ENCODE data around the gene LYPLAL1.
A peak's percentile ranks its signal among the peaks of the same experiment; 100 is the strongest.

The LYPLAL1 gene

DNA sequence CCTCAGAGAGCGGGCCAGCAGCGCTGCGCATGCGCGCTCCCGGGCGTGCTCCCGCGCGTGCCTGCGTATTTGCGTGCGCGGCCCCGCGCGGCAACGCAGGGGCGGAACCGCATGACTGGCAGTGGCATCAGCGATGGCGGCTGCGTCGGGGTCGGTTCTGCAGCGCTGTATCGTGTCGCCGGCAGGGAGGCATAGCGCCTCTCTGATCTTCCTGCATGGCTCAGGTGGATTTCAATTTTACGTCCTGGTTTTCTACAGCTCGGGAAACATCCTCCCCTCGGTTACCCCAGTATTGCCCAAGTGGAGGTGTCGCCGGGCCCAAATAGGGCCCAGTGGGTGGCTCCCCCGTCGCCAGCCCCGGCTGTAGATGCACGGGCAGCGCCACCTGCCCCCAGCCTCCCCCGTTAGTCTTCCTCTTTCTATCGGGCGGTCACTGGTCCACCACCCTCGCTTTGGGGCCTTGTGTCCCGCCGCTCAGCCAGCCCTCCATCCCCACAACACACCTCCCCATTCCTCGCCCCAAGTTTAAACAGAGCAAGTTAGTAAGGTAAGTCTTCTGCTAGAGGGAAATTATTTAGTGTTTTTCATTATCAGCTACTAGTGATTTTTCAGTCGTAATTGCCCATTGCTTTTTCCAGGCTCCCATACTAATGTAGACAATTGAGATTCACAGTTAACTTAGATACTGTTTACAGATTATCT, at the start of gene LYPLAL1:
Gene LYPLAL1, plus strand, starts transcription at position 121 of the 702 bp plus-strand sequence. Its CDS starts 13 bp downstream, at position 134.
- peak; percentile 82 for DNase-seq

DNA sequence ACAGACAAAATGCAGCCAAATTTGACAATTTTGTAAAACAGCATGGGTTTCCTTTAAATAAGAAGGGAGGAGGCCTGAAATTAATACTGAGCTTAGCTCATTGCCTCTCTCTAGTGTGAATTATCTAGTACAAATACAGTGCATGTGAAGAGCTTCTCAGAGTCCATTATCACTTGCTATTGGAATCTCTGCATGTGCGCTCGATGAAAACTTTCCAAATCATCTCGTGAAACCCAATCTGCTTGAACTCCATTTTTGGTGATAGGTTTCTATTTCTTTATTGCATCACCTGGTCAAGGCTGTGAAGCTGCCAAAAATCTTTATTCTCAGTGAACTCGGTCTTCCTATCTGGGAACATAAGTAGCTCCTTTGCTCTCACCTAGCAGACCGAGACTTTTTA, 49.5 kb upstream of the LYPLAL1 start:
- DNase-seq, result no peak

DNA sequence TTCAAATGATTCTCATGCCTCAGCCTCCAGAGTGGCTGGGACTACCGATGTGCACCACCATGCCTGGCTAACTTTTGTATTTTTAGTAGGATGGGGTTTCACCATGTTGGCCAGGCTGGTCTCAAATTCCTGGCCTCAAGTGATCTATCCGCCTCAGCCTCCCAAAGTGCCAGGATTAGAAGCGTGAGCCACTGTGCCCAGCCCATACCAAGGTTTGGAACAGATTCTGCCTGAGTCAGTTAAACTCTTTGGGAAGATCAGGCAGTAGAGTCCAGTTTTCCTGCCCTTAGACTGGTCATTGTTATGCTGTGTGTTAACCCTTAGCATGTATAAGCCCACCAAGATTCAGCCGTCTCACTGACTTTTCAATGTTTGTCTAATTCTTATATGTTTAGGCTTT, 48.3 kb upstream of the LYPLAL1 start:
- DNase-seq, result no peak

DNA sequence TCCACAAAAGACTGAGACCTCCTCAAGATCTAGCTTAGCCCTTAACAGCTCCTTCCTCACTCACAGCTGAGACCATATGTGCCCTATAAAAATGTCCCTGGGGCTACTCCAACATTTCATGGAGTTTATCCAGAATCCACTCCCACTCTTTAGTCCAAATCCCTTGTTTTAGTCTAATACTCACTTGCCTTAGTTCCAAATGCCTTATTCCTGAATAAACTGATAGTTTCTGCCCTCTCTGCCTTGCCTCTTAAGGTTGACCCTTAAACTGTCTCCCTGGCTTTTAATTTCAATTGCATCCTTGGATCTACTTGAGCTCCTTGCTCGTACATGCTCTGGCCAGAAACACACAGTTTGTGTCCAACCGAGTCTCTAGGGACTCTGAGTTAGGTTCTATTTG, 47.3 kb upstream of the LYPLAL1 start:
- DNase-seq, result no peak

DNA sequence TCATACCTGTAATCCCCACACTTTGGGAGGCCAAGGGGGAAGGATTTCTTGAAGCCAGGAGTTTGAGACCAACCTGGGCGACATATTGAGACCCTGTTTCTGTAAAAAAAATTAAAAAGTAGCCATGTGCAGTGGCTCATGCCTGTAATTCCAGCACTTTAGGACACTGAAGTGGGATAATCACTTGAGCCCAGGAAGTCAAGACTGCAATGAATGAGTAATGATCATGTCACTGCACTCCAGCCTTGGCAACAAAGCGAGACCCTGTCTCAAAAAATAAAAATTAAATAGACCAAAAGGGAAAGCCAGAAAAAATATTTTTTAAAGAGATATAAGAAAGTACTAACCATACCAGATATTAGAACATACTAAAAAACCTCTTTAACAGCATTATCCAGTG, 44.7 kb upstream of the LYPLAL1 start:
- no peak for DNase-seq

DNA sequence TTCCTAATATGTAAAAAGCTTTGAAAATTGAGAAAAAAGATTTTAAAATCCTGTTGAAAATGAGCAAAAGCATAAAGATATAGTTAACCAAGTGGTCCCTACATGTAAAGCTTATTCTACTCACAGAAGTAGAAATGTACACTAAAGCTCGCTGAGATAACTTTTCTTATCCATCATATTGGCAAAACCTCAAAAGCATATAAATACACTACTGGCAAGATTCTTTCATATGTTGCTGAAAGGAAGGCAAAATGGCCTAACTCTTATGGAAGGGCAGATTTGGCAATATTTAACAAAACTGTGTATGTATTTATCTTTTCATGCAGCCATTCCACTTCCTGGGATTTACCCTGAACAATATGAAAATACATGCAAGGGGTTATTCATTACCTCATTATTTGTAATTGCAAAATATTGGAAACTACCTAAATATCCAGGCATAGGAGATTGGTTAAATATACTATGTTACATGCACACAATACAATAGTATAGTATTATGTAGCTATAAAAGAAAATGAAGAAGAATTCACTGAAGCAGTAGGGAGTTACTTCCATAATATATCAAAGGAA, 43.2 kb upstream of the LYPLAL1 start:
- DNase-seq, result no peak

DNA sequence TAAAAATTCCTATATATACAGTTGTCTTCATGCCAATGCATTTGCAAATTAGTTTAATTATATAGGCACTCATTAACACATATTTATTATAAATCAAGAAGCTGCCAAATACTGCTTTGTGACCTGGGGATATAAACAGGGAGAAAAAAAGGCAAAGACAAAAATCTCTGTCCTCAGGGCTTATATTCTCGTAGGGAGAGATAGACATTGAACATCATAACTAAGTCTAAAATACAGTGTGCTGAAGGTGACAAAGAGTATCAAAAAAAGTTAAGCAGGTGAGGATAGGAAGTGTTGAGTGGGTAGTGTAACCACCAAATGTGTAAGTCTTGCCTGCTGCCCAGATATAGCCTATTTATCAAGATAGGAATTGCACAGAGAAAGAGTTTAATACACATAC, 40.7 kb upstream of the LYPLAL1 start:
- no peak for DNase-seq

DNA sequence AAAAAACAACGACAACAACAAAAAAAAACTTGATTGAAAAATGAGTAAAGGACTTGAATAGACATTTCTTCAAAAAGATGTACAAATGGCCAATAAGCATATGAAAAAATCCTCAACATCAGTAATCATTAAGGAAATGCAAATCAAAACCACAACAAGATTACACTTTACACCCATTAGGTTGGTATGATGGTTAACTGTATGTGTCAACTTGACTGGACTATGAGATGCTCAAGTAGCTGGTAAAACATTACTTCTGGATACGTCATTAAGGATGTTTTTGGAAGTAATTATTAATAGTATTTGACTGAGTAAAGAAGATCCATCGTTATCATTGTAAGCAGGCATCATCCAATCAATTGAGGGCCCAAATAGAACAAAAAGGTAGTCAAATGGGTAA, 34.9 kb upstream of the LYPLAL1 start:
- no peak for DNase-seq

DNA sequence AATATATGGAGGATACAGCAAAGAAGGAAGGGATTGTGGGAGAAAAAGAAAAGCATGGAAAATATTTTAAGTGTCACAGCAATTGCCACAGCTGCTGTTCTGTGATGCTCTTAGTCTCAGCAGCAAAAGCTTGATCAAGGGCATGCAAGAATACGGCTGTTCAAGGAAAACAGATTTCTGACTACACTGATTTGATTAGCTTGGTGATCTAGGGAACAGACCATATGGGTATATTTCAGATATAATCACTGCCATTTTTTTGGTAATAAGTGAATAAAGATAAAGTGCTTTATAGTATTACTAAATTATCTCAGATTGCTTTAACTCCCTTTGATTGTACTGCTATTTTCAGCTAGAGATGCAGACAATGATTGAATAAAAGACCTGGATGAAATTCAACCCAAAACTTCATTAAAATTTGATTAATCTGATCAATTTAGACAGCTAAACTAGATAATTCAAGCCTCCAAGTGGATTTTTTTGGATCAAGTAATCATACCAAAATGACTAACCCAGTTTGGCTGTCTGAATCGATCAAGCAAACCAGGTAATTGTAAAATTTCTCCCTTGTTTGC, 33.3 kb upstream of the LYPLAL1 start:
- DNase-seq, result no peak

DNA sequence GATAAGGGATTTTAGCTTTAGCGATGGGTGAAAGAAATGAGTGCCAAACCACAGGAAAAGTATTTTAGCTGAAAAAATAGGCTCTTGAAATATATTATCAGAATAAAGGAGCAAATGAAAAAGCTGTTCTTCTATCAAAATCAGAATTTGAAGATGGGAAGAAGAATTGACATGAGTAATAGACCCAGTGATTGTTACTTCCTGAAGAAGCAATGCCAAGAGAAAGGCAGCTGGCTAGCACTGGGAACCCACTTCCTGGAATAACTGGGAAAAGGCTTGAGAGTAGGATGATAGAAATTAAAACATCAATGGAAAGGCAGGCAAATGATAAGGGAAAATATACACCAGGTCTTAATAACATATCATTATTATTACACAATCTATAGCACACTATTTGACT, 29.9 kb upstream of the LYPLAL1 start:
- no peak for DNase-seq

DNA sequence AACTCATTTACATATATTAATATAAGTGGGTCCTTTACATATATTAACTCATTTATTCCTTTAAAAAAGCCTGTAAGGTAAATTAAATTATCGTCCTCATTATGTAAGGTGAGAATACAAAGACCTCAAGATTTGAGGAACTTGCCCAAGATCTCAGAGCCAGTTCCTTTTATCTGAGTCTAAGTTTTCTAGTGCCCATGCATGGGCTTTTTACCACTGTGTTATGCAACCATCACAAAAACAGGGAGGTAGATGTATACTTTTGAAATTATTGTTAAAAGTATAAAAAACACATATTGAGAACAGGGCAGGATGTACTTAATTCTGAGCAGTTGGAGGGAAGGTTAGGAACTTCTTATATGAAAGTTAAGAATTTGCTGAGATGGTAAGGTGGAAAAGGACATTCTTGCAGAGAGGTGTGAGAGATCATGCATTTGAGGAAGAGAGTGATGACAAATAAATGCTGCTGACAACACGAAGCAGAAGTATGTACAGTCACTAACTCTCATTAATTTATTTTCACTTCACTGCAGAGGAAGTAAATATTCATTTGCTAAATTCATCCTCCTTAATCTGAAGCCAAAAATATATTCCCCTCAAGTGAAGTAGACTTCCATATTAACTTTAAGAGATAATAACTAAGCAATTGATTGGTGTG, 28.9 kb upstream of the LYPLAL1 start:
- DNase-seq, result no peak

DNA sequence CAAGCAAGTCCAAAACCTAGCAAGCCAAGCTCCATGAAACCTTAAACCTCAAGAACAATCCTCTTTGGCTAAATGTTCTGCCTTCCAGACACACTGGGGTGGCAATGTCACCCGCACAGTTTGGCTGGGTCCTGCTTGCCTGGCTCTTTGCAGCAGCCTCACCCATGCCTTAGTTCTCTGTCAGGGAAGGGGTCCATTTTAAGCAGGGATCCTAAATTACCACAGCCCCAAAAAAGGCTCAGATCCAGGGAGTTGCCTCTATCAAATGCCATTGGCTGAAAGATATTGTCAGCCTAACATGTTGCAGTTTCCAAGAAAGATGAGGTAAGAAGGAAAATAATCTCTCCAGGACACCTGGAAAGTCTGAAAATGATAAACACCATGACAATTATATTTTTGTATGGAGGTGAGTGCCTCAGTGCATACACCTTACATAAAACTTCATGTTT, 26.1 kb upstream of the LYPLAL1 start:
- DNase-seq, result no peak

DNA sequence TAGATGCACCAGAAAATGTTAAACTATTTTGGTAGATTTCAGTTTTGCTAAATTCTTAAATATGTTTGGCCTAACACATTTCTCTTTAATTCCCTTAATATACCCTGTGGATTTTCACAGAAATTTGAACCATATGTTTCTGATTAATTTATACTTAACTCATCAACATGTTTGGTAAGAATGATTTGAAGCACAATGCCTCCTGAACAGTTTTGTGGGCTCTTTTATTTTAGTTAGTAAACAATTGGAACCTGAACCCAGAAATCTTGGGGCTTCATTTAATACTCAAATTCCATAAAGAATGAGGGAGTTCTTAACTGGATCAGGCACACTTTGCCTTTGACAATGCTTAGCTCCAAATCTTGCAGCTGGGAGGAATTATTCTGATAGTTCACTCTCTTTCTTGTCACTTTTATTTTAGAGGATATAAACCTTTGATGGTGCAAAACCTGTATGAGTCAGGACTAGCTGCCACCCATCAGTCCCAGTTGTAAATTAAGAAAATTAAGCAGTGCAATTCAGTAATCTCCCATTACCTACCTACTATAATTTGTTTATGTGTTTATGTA, 24.6 kb upstream of the LYPLAL1 start:
- DNase-seq, result no peak

DNA sequence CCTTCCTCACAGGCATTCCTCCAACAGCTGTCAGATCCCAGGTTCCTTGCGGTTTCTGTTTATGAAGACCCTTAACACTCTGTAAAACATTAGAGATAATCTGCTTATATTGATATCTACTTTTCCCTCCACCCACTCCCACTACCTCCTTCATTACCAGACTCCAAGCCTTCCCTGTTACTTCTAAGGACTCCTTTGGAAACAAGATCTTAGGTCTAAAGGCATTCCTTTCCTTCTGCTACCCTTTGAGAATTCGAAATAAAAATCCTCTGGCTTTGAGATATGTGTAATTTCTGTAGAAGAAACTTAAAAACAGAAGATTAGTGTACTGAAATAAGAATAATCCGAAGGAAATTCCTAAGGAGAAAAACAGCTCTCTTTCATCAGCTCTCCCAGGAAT, 23.7 kb upstream of the LYPLAL1 start:
- no peak for DNase-seq

DNA sequence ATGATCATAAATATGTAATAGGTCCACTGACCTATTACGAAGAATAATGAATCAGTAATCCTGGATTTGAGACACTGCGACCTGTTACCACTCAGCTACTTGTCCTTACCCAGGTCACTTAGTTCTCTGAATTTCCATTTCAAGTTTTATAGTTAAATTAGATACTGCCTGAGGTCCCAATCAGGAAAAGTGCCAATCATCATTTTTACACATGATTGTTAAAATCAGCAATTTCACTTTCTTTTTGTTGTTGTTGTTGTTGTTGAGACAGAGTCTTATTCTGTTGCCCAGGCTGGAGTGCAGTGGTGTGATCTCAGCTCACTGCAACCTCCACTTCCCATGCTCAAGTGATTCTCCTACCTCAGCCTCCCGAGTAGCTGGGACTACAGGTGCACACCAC, 22.8 kb upstream of the LYPLAL1 start:
- no peak for DNase-seq

DNA sequence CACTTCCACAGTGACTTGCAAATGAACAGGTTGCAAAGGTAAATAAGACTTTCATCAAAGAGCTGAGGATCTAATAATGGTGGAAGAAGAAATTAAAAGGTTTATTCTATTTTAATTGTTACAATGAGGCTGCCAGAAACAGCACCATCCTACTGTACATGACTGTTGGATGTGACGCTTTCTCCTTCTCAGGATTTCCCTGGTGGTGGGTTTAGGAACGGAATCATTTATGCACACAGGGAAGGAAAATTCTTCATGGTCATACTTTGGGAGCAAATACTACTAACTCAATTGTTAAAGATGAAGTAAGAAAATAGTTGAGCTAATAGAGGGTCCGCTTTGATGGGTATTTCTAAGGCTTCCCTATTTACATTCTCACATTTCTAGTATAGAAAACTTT, 22.2 kb upstream of the LYPLAL1 start:
- no peak for DNase-seq

DNA sequence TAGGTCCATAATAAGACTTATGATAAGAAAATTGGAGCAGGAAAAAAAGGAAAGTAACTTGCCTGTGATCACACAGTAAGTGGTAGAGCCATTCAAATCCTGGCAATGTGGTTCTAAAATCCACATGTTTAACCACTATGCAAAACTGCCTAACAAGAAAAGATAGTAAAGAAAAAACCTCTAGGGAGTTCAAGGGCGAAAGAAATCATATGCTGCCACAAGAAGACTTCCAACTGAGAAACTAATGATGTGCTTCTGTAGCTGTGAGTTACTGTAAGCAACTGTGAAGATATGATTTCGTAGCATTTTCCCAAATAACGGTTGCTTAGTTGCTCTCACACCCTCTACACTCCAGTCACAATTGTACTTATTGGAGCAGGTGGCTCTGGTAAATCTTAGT, 20.9 kb upstream of the LYPLAL1 start:
- DNase-seq, result no peak

DNA sequence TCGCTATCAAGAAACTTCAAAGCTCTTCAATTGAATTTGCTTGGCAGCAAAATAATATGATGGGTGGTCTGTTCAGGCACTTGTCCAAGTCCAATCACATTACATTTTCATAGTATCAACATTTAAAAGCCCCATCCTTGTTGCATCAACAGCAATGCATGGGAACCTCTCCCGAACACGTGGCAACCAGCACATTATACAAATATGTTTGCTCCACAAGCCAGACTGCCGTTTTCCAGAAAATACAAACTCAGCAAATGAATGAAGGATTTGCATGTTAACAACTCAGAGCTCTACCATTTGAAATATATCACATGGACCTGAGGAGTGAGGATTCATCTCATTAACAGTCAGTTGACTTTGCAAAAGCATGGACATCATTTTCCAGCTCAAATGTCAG, 20.0 kb upstream of the LYPLAL1 start:
- DNase-seq, result no peak

DNA sequence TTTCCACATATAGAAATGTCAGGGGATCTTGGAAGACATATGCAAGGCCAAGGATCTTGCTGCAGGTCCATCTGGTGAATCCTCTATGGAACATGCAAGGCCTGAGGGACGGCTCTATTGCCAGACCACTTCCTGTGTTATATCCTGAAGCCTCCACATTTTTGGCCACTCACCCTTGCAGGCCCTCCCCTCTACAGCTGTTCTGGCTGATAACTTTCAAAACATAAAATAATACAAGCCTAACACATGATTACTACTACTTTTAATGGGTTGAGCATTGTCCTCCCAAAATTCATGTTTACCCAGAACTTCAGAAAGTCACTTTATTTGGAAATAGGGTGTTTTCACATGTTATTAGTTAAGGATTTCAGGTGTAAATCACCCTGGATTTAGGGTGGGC, 18.5 kb upstream of the LYPLAL1 start:
- DNase-seq, result no peak

DNA sequence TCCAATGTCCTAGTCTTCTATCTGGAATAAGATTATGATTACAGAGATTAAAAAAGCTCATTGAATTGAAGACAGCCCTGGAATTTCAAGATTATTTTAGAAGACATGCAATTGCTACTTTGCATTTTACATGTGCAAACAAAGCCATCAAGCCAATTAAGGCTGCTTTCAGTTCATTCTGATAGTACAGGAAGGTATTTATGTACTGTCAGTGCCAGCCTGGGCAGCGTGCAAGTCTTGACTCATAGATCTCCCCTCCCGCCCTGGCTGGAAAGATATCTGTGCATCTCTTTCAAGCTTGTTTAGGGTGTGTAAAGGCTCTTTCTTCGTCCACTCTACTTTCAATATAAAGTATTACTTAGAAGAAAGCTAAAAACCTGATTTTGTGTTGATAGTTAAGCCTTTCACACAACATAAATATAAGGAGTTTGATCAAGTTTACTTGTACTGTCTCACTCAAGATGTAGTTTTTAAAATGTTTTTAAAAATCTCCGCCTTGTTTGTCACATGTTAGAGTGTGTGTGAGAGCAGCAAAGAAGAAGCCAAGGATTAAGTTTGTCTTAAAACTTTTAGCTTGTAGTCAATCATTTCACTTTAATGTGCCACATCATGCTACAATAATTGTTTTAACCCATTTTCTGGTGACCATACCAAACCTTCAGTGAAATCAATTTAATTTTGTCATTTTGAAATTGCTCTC, 13.6 kb upstream of the LYPLAL1 start:
- no peak for DNase-seq

DNA sequence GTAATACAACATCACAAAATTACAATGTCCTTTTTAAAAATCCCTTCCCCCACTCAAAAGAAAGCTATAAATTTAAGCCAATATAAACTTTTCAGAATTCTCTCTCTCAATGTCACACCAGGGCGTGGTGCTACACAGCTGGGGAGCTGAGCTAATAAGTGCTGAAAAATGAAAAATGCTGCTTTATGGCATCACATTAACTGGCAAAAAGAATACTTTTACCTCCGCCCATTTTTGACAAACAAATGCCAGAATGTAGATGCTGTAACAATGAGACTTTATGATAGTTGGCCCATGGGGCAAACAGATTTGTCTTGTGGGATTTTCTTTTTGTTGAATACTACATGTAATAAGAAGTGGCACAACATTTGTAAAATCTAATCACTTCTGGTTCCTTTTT, 12.7 kb upstream of the LYPLAL1 start:
- no peak for DNase-seq

DNA sequence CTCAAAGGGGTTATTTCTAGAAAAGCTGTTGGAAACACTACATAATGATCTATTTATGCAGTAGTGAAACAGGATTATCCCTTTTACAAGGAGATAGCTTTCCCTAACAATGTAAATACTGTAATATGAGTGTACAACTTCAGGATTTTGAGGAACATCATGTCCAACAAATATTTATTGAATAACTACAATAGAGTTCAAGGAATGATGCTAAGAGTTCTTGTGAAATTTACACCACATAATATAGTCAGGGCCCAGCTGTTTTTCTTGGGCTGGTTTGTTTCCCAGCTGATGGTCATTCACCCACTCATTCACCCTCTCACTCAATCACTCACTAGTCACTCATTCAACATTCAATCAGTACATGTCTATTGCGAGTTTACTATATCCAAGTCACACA, 12.3 kb upstream of the LYPLAL1 start:
- no peak for DNase-seq

DNA sequence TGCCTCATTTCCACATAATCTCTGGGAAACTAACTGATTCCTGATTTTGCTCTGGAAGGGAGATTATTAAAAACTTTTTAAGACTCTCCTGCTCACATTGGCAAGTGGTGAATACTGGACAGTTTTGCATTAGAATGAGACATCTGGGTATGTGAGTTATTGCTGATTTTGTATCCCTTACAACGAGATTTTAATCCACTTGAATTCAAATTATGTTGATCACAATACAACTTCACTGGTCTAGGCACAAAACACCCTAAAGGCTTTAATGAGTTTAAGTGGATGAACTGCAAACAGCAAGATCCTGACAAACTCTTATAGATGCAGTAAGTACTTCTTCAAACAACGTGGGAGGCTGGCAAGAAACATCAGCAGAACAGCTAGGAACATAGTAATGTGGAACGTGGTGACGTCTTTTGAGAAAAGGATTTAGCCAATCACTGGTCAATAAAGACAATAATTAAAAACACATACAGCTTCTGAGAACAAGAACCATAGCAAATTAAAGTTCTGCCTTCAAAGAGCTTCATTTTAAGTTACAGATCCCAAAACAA, 10.2 kb upstream of the LYPLAL1 start:
- no peak for DNase-seq
